HG02840 (cell line): Measurements from ENCODE around the gene GPC1.

ENCODE experiments used
- ATAC-seq: cut with Tn5 transposase; IDR thresholded peaks from one replicate; pipeline ENCODE4 v1.9.1; 2021; ENCODE audit warnings: mild to moderate bottlenecking, moderate library complexity, moderate number of reproducible peaks; ENCODE audit not compliant: unreplicated experiment, low FRiP score

Gene GPC1

GRCh38 chr2:240463866-240464481 lies 28.5 kb downstream of the GPC1 start:
- ATAC-seq: no peak

DNA sequence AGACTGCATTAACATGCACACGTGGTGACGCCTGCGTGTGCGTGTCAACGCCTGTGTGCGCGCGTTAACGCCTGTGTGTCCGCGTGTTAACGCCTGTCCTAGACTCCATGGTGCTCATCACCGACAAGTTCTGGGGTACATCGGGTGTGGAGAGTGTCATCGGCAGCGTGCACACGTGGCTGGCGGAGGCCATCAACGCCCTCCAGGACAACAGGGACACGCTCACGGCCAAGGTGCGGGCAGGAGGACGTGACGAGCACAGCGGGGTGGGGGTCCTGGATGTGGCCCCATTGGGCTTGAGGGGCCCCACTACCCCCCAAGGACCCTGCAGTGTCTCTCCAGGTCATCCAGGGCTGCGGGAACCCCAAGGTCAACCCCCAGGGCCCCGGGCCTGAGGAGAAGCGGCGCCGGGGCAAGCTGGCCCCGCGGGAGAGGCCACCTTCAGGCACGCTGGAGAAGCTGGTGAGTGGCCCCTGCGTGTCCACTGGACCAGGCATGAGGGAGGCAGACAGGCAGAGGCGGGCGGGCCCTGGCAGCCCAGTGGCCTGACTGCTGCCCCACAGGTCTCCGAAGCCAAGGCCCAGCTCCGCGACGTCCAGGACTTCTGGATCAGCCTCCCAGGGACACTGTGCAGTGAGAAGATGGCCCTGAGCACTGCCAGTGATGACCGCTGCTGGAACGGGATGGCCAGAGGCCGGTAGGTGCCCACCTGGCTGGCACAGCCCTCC lies 29.2 kb downstream of the GPC1 start:
- ATAC-seq: no peak

DNA sequence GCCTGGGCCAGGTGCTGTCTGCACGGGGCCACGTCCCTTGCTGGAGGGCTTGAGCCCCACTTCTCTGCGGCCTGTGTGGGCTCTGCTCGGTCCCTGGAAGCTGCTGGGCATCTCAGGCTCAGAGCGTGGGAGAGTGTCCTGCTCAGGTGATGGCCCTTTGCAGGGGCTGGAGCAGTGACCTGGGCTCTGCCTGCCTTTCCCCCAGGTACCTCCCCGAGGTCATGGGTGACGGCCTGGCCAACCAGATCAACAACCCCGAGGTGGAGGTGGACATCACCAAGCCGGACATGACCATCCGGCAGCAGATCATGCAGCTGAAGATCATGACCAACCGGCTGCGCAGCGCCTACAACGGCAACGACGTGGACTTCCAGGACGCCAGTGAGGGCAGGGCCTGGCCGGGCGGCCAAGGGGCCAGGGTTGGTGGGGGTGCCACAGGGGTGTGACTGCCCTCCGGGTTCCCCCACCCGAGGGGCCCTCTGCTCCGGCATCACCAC lies 29.9 kb downstream of the GPC1 start:
- ATAC-seq: no peak

- no peak for ATAC-seq
Measured at GRCh38 chr2:240465765-240466578, 30.5 kb downstream of the GPC1 start.

DNA sequence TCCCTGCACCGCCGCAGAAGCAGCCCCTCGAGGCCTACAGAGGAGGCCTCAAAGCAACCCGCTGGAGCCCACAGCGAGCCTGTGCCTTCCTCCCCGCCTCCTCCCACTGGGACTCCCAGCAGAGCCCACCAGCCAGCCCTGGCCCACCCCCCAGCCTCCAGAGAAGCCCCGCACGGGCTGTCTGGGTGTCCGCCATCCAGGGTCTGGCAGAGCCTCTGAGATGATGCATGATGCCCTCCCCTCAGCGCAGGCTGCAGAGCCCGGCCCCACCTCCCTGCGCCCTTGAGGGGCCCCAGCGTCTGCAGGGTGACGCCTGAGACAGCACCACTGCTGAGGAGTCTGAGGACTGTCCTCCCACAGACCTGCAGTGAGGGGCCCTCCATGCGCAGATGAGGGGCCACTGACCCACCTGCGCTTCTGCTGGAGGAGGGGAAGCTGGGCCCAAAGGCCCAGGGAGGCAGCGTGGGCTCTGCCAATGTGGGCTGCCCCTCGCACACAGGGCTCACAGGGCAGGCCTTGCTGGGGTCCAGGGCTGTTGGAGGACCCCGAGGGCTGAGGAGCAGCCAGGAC lies 31.2 kb downstream of the GPC1 start:
- no peak for ATAC-seq

DNA sequence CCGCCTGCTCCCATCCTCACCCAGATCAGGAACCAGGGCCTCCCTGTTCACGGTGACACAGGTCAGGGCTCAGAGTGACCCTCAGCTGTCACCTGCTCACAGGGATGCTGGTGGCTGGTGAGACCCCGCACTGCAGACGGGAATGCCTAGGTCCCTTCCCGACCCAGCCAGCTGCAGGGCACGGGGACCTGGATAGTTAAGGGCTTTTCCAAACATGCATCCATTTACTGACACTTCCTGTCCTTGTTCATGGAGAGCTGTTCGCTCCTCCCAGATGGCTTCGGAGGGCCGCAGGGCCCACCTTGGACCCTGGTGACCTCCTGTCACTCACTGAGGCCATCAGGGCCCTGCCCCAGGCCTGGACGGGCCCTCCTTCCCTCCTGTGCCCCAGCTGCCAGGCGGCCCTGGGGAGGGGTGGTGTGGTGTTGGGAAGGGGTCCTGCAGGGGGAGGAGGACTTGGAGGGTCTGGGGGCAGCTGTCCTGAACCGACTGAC lies 31.7 kb downstream of the GPC1 start:
- no peak for ATAC-seq

DNA sequence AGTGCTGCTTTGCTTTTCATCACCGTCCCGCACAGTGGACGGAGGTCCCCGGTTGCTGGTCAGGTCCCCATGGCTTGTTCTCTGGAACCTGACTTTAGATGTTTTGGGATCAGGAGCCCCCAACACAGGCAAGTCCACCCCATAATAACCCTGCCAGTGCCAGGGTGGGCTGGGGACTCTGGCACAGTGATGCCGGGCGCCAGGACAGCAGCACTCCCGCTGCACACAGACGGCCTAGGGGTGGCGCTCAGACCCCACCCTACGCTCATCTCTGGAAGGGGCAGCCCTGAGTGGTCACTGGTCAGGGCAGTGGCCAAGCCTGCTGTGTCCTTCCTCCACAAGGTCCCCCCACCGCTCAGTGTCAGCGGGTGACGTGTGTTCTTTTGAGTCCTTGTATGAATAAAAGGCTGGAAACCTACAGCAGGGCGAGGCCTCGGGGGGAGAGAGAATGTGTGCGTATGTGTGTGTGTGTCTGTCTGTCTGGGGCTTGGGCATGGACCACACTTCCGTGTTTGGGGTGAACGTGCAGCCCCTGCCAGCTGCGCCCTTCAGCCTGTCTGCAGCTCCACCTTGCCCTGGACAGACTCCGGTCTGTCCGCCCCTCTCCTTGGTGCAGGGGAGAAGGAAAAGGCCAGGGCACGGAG lies 32.3 kb downstream of the GPC1 start:
- no peak for ATAC-seq

DNA sequence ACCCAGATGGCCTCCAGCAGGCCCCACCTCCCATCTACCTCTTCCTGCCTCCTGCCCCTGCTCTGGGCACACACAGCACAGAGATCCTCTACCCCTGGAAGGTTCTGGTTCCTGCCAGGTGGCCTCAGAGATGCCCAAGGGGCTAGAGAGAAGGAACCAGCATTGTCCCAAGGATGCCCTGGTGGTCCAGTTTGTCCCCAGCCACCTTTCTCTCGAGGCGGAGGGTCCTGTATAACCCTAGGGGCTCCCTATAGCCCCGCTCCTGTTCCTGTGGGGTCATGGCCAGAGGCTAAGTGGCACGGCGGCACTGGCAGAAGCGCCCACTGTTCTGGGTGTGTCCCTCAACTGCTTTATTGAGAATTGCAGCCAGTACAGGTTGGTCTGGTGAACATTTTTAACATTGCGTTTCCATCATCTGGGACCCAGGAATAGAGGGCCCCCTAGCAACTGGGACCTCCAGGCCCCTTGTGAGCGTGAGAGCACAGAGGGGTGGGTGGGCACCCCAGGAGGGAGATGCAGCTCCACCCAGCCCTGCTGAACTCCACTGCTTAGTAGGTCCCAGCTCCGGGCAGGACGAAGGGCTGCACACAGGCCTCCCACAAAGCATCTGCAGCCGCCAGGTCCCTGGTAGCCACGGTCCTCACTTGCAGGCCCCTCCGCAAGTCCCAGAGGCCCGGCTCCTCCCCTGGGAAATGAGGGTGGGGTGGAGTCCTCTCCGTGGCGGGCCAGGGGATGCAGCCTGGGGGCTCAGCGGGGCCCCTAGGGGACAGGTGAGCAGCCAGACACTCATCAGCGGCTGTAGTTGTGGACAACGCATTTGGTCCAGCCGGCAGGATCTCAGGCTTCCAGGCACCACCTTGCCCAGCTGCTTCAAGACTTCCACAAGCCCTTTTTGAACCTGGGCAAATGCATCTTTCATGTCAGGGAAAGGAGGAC lies 33.1 kb downstream of the GPC1 start:
- no peak for ATAC-seq

- no peak for ATAC-seq
Measured at GRCh38 chr2:240469239-240469636, 33.8 kb downstream of the GPC1 start.

DNA sequence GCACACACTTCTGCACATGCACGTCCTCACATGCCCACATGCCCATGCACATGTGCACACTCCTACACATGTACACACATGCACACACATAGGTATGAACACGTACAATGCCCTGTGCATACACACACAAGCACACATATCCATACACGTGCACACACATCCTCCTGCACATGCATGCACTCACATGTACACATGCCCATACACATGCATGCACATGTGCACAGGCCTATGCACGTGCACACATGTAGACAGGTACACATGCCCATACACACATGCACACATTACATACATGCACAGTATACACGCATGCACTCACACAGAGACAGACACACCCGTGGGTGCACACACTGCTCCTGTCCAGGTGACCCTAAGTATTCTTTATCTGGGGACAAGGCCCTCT lies 34.3 kb downstream of the GPC1 start:
- ATAC-seq: no peak

DNA sequence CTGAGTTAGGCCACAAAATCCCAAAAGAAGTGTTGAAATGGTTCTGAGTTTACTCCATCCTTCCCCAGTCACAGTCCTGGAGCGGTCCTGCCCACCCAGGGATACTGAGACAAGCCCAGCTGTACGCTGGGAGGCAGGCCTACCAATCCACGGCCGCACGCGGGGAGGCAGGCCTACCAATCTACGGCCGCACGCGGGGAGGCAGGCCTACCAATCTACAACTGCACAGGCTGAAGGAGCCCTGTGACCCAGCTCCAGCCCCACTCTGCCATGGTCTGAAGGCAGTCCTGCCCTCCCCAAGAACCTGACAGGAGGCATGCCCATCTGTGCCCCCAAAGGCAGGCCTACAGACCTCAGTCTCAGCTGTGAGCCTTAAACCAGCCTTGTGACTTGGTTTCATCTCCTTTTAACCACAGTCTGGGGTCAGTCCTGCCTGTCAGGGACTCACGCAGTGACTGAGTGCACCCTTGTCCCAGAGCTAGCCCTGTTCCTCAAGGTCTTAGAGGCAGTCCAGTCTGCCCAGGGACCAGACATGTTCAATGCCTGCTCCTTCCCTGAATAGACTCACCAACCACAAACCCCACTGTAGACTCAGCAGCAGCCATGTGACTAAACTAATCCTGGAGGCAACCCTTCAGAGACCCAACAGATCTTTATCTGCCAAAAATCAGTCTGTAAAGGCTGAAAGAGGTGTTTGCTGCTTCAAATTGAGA lies 36.8 kb downstream of the GPC1 start:
- no peak for ATAC-seq

DNA sequence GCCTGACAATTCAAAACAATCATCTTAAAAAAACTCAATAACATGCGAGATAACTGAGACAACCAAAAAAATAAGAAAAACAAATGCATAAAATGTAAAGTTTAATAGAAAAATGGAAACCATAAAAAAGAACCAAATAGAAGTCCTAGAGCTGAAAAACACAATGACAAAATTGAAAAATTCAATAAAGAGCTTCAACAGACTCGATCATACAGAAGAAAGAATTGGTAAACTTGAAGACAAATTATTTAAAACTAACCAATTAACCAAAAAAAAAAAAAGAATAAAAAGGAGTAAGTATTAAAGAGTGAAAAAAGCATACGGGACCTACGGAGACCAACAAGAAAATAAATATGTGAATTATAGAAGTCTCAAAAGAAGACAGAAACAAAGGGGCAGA lies 37.7 kb downstream of the GPC1 start:
- no peak for ATAC-seq

DNA sequence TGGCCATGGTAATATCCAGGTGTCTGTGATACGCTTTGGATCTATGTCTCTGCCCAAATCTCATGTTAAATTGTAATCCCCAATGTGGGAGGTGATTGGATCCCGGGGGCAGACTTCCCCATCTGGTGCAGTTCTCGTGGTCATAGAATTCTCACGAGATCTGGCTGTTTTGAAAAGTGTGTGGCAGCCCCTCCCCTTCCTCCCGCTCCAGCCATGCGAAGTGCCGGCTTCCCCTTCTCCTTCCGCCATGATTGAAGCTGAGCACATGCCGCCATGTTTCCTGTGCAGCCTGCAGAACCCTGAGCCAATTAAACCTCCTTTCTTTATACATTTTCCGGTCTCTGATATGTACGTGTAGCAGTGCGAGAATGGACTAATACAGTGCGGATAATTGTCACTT lies 42.5 kb downstream of the GPC1 start:
- ATAC-seq: no peak

DNA sequence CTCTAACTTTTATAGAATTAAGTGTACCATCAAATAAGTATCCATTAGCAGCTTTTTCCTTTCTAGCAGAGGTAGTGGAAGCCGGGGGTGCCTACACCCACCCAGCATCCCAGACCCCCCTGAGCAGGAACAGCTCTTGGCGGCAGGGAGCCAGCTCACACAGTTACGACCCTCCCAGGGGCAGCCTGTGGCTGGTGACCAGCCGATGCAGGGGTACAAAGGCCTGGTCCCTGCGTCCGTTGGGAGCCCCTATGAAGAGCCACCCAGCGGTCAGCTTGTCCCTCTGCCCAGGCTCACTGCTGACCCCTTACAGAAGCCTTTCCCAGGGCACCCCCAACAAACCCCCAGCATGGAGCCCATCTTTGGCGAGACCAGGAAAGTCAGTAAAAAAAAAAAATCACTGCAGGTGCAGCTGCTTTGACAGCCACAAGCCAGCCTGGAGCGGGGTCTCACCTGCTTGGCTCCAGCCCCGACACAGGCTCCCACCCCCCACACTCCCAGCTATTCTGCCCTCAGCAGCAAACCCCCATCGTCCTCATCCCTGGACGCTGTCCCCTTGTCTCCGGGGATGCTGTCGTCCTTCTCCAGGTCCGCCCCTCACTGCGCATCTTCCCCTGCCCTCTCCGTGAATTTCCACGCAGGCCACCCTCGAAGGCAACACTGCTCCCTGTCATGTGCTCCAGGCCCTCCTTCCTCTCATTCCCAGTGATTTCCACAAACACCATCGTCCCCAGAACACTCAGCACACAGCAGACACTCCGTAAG lies 43.1 kb downstream of the GPC1 start:
- ATAC-seq: no peak

GRCh38 chr2:240479111-240479501 lies 43.6 kb downstream of the GPC1 start:
- no peak for ATAC-seq

GRCh38 chr2:240480834-240481623 lies 45.6 kb downstream of the GPC1 start:
- no peak for ATAC-seq

GRCh38 chr2:240481720-240482119 lies 46.3 kb downstream of the GPC1 start:
- no peak for ATAC-seq
